ENCODE measurements around the gene SNED1. TPM values are rescaled to one million over a fixed set of nuclear protein-coding genes. Genes with fewer than 3 reads are reported as not detected.

SNED1 gene
- total and polyA plus RNA-seq, 4 donors, result 0.65 to 18.1 (median 2.8) TPM

- H3K27ac ChIP-seq (ENCODE audit: low read depth in 1 of 2, low read length in 2 of 2), result no peak overlapping the region
- peaks cover 0 to 31% (median 5%) of the 10 kb centered on the region in 4 donors for H3K36me3 ChIP-seq (ENCODE audit: control insufficient read depth in 4 of 4, insufficient read depth in 3 of 4, low read depth in 1 of 4, low read length in 3 of 4)
- no peak overlapping the region for H3K9ac ChIP-seq (ENCODE audit: low read depth in 1 of 2, low read length in 2 of 2)
- WGBS, result 66% methylated on average over 8 of the region's 8 CpGs
- no peaks in the 10 kb centered on the region for H3K4me1 ChIP-seq (ENCODE audit: control insufficient read depth in 4 of 4, insufficient read depth in 4 of 4, low read length in 3 of 4)
- DNase-seq (ENCODE audit: low spot score), result no peak
- TF ChIP-seq JUND (IDR thresholded peaks at IDR 0.05) (no peak), EGR1 (IDR thresholded peaks at IDR 0.05; ENCODE audit: low read depth in 2 of 2) (no peak), NR2F2 (IDR thresholded peaks at IDR 0.05) (no peak), CTCF (IDR thresholded peaks at IDR 0.05; ENCODE audit: low read depth, low read length, missing input control) (no peak), RXRA (IDR thresholded peaks at IDR 0.05) (no peak), TAF1 (conservative IDR thresholded peaks at IDR 0.05) (no peak), SP1 (IDR thresholded peaks at IDR 0.05) (no peak), FOXA1 (IDR thresholded peaks at IDR 0.05) (no peak), RAD21 (IDR thresholded peaks at IDR 0.05) (no peak), HNF4G (IDR thresholded peaks at IDR 0.05) (no peak), HNF4A (conservative IDR thresholded peaks at IDR 0.05) (no peak), YY1 (IDR thresholded peaks at IDR 0.05) (no peak), GABPA (IDR thresholded peaks at IDR 0.05 in 1 of 2, conservative IDR thresholded peaks at IDR 0.05 in 1 of 2) (no peak), FOXA2 (IDR thresholded peaks at IDR 0.05) (no peak)
- TF ChIP-seq, protein P1, sequence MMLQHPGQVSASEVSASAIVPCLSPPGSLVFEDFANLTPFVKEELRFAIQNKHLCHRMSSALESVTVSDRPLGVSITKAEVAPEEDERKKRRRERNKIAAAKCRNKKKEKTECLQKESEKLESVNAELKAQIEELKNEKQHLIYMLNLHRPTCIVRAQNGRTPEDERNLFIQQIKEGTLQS (IDR thresholded peaks at IDR 0.05), result no peak
- TF ChIP-seq, protein P2, sequence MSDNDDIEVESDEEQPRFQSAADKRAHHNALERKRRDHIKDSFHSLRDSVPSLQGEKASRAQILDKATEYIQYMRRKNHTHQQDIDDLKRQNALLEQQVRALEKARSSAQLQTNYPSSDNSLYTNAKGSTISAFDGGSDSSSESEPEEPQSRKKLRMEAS (IDR thresholded peaks at IDR 0.05), result no peak
- TF ChIP-seq, protein P3, sequence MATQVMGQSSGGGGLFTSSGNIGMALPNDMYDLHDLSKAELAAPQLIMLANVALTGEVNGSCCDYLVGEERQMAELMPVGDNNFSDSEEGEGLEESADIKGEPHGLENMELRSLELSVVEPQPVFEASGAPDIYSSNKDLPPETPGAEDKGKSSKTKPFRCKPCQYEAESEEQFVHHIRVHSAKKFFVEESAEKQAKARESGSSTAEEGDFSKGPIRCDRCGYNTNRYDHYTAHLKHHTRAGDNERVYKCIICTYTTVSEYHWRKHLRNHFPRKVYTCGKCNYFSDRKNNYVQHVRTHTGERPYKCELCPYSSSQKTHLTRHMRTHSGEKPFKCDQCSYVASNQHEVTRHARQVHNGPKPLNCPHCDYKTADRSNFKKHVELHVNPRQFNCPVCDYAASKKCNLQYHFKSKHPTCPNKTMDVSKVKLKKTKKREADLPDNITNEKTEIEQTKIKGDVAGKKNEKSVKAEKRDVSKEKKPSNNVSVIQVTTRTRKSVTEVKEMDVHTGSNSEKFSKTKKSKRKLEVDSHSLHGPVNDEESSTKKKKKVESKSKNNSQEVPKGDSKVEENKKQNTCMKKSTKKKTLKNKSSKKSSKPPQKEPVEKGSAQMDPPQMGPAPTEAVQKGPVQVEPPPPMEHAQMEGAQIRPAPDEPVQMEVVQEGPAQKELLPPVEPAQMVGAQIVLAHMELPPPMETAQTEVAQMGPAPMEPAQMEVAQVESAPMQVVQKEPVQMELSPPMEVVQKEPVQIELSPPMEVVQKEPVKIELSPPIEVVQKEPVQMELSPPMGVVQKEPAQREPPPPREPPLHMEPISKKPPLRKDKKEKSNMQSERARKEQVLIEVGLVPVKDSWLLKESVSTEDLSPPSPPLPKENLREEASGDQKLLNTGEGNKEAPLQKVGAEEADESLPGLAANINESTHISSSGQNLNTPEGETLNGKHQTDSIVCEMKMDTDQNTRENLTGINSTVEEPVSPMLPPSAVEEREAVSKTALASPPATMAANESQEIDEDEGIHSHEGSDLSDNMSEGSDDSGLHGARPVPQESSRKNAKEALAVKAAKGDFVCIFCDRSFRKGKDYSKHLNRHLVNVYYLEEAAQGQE (IDR thresholded peaks at IDR 0.05), result no peak
- TF ChIP-seq, protein P4, sequence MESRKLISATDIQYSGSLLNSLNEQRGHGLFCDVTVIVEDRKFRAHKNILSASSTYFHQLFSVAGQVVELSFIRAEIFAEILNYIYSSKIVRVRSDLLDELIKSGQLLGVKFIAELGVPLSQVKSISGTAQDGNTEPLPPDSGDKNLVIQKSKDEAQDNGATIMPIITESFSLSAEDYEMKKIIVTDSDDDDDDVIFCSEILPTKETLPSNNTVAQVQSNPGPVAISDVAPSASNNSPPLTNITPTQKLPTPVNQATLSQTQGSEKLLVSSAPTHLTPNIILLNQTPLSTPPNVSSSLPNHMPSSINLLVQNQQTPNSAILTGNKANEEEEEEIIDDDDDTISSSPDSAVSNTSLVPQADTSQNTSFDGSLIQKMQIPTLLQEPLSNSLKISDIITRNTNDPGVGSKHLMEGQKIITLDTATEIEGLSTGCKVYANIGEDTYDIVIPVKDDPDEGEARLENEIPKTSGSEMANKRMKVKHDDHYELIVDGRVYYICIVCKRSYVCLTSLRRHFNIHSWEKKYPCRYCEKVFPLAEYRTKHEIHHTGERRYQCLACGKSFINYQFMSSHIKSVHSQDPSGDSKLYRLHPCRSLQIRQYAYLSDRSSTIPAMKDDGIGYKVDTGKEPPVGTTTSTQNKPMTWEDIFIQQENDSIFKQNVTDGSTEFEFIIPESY (IDR thresholded peaks at IDR 0.05), result no peak
- no peaks in the 10 kb centered on the region for H3K27me3 ChIP-seq (ENCODE audit: control insufficient read depth in 4 of 4, insufficient read depth in 4 of 4, low read length in 3 of 4)
- H3K4me3 ChIP-seq (ENCODE audit: low read depth in 1 of 3, low read length in 3 of 3), result no peak overlapping the region
- no peaks in the 10 kb centered on the region for H3K9me3 ChIP-seq (ENCODE audit: control insufficient read depth in 4 of 4, low read length in 3 of 4)
Observed at GRCh38 chr2:241063587-241063986, 65.2 kb downstream of the SNED1 start.
